Suprapubic skin (tissue), 4 donors: ENCODE results near the gene CFLAR.

Experiments
- EP300 ChIP-seq: sonication (generic); formaldehyde crosslinking; IDR thresholded peaks from one replicate; pipeline ENCODE4 v1.6.1; 2017; ENCODE audit warnings: antibody characterized with exemption
- POLR2A ChIP-seq, 2 donors: fragments of 450-650 bp; IDR thresholded peaks; one replicate each; pipeline ENCODE4 v1.6.1; 2017; ENCODE audit warnings: antibody characterized with exemption in 2 of 2, mild to moderate bottlenecking in 2 of 2, moderate library complexity in 2 of 2
- POLR2AphosphoS5 ChIP-seq, 3 donors: sonication (generic); formaldehyde crosslinking; IDR thresholded peaks; one replicate each; pipeline ENCODE4 v1.6.1; 2017; ENCODE audit warnings: antibody characterized with exemption in 3 of 3
- TF ChIP-seq, protein P1 (sequence below), 2 donors: fragments of 200-600 bp in 1 of 2; fragments of 450-650 bp in 1 of 2; sonication (generic) in 1 of 2; IDR thresholded peaks; one replicate each; pipeline ENCODE4 v1.5.1; 2016 to 2019; ENCODE audit warnings: antibody characterized with exemption in 2 of 2, mild to moderate bottlenecking in 1 of 2, moderate library complexity in 1 of 2

- TF ChIP-seq, protein P1, sequence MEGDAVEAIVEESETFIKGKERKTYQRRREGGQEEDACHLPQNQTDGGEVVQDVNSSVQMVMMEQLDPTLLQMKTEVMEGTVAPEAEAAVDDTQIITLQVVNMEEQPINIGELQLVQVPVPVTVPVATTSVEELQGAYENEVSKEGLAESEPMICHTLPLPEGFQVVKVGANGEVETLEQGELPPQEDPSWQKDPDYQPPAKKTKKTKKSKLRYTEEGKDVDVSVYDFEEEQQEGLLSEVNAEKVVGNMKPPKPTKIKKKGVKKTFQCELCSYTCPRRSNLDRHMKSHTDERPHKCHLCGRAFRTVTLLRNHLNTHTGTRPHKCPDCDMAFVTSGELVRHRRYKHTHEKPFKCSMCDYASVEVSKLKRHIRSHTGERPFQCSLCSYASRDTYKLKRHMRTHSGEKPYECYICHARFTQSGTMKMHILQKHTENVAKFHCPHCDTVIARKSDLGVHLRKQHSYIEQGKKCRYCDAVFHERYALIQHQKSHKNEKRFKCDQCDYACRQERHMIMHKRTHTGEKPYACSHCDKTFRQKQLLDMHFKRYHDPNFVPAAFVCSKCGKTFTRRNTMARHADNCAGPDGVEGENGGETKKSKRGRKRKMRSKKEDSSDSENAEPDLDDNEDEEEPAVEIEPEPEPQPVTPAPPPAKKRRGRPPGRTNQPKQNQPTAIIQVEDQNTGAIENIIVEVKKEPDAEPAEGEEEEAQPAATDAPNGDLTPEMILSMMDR (IDR thresholded peaks at IDR 0.05): no peak
- TF ChIP-seq EP300 (no peak), POLR2A (IDR thresholded peaks at IDR 0.05) (no peak), POLR2AphosphoS5 (IDR thresholded peaks at IDR 0.05) (no peak)
Measured at GRCh38 chr2:201105759-201106158, 10.2 kb upstream of the CFLAR start.
